Kidney (tissue), 14 donors: ENCODE measurements around the gene CCNK. TPM values are rescaled to one million over a fixed set of nuclear protein-coding genes. Genes with fewer than 3 reads are reported as not detected.

Experiments
- DNase-seq, 5 donors: peaks; one replicate each; pipeline ENCODE4 v3.0.0-alpha.2; 2013 to 2020
- FAIRE-seq: peaks from 2 replicates; lab custom pipeline; 2012; peaks lifted over from hg19 to GRCh38; lab: Jason Lieb, UNC
- H3K27ac ChIP-seq, 2 donors: one replicate each; pipeline ENCODE4 v1.7.0; 2013; ENCODE audit warnings: low read depth in 2 of 2, low read length in 2 of 2, inconsistent platforms in 1 of 2
- H3K27me3 ChIP-seq: one replicate; pipeline ENCODE4 v1.7.1; 2013; ENCODE audit warnings: low read length, inconsistent platforms; ENCODE audit not compliant: control insufficient read depth, insufficient read depth
- H3K36me3 ChIP-seq, 3 donors: one replicate each; pipeline versions ENCODE4 v1.7.0 to v1.7.1; 2013; ENCODE audit warnings: low read length in 3 of 3, control low read depth in 1 of 3, inconsistent platforms in 1 of 3; ENCODE audit not compliant: insufficient read depth in 3 of 3, control insufficient read depth in 2 of 3
- H3K4me1 ChIP-seq, 3 donors: one replicate each; pipeline versions ENCODE4 v1.7.0 to v1.7.1; 2013; ENCODE audit warnings: low read length in 3 of 3, inconsistent platforms in 1 of 3, low read depth in 1 of 3; ENCODE audit not compliant: control insufficient read depth in 2 of 3, insufficient read depth in 2 of 3
- H3K4me3 ChIP-seq, 3 donors: one replicate each; pipeline versions ENCODE4 v1.7.0 to v1.8.1; 2013; ENCODE audit warnings: low read length in 3 of 3, control low read depth in 1 of 3, inconsistent platforms in 1 of 3
- H3K9ac ChIP-seq, 3 donors: one replicate each; pipeline versions ENCODE4 v1.7.0 to v1.7.1; 2013; ENCODE audit warnings: low read length in 3 of 3, control low read depth in 1 of 3, inconsistent platforms in 1 of 3
- H3K9me3 ChIP-seq, 3 donors: one replicate each; pipeline versions ENCODE4 v1.7.0 to v1.7.1; 2013; ENCODE audit warnings: low read length in 3 of 3, control low read depth in 1 of 3, inconsistent platforms in 1 of 3; ENCODE audit not compliant: control insufficient read depth in 2 of 3, insufficient read depth in 1 of 3
- intact Hi-C: fragments of 100-400 bp; cut with DNase I; formaldehyde crosslinking; loops from one replicate; pipeline ENCODE4 v1.11.1; 2022
- polyA plus RNA-seq: library from polyadenylated mRNA; stranded (reverse); fragments of 350-450 nt; fragmentation: Illumina TruSeq; extraction: RNeasy Lipid Tissue Mini Kit (QIAGEN cat#74804); gene quantifications from one replicate; pipeline ENCODE4 v1.2.3, GENCODE V29; 2014; ENCODE audit warnings: low read depth, low replicate concordance; ENCODE audit not compliant: insufficient read depth
- total RNA-seq: library from RNA; stranded (reverse); fragmentation: NEBNext Ultra II Directional; extraction: Animal tissue kit (Norgen Biotek cat#: 25700); gene quantifications from one replicate; pipeline ENCODE4 v1.2.1, GENCODE V29; 2021
- TF ChIP-seq, protein P1 (sequence below): IDR thresholded peaks from 3 replicates; pipeline ENCODE4 v1.5.1; 2012; ENCODE audit warnings: mild to moderate bottlenecking, moderate library complexity, borderline replicate concordance; ENCODE audit not compliant: insufficient read depth; ENCODE audit errors: extremely low read depth
- donor health status: control.
- donor health status: control.
- donor health status: control.
- donor health status: control.
- donor health status: control.
- donor health status: DM: yes; HTN: yes; CAD: no.
- donor health status: Normal renal cell carcinoma (clear cell type).

The CCNK gene
- total and polyA plus RNA-seq, 2 donors from 2014 or later = 12.8 to 40.6 TPM

GRCh38 chr14:99460793-99461192 lies 20.4 kb upstream of the CCNK start:
- DNase-seq (no peak), FAIRE-seq (no peak)
- H3K4me3 ChIP-seq = no peak overlapping the region
- TF ChIP-seq, protein P1, sequence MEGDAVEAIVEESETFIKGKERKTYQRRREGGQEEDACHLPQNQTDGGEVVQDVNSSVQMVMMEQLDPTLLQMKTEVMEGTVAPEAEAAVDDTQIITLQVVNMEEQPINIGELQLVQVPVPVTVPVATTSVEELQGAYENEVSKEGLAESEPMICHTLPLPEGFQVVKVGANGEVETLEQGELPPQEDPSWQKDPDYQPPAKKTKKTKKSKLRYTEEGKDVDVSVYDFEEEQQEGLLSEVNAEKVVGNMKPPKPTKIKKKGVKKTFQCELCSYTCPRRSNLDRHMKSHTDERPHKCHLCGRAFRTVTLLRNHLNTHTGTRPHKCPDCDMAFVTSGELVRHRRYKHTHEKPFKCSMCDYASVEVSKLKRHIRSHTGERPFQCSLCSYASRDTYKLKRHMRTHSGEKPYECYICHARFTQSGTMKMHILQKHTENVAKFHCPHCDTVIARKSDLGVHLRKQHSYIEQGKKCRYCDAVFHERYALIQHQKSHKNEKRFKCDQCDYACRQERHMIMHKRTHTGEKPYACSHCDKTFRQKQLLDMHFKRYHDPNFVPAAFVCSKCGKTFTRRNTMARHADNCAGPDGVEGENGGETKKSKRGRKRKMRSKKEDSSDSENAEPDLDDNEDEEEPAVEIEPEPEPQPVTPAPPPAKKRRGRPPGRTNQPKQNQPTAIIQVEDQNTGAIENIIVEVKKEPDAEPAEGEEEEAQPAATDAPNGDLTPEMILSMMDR = no peak
- H3K4me1 ChIP-seq = peaks cover 0 to 12% (median 2%) of the 10 kb centered on the region in 3 donors
- intact Hi-C loops = no loop called here
- H3K27ac ChIP-seq = no peak overlapping the region
- no peaks in the 10 kb centered on the region for H3K27me3 ChIP-seq
- no peak overlapping the region for H3K9ac ChIP-seq
- peaks cover 10 to 60% (median 38%) of the 10 kb centered on the region in 3 donors for H3K36me3 ChIP-seq
- no peaks in the 10 kb centered on the region for H3K9me3 ChIP-seq

DNA sequence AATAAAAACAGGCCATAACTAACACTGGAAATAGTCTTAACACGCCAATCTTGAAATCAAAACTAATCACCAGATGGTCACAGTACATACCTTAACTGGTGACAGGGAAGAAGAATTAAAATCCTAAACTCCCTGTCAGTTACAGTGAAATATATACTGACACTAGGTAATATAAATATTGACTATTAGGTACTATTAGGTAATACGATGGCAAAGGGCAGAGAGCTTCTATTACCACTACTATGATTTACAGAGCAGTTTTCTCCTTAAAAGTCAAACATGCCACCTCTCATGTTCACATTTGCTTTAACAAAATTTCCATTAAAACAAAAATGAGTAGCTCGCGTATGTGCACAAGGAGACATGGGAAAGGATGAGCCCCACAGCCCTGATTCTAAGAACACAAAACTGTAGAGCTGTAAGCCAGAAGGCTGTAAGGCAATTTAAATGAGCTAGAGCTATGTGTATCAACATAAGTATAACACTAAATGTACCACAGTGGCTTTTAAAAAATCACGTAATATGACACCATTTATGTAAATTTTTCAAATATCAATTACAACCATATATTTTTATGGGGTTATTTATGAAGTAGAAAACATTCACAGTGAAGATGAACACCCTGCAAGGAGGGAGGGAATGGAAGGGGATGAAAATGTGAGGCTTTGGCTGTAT lies 19.7 kb upstream of the CCNK start:
- Histone ChIP-seq H3K4me3 (no peak overlapping the region), H3K4me1 (peaks cover 0 to 16% (median 5%) of the 10 kb centered on the region in 3 donors), H3K9ac (no peak overlapping the region), H3K27me3 (no peaks in the 10 kb centered on the region), H3K36me3 (peaks cover 10 to 53% (median 38%) of the 10 kb centered on the region in 3 donors), H3K27ac (no peak overlapping the region), H3K9me3 (no peaks in the 10 kb centered on the region)
- intact Hi-C loops = no loop called here
- FAIRE-seq (no peak), DNase-seq (no peak)
- TF ChIP-seq, protein P1 = no peak

DNA sequence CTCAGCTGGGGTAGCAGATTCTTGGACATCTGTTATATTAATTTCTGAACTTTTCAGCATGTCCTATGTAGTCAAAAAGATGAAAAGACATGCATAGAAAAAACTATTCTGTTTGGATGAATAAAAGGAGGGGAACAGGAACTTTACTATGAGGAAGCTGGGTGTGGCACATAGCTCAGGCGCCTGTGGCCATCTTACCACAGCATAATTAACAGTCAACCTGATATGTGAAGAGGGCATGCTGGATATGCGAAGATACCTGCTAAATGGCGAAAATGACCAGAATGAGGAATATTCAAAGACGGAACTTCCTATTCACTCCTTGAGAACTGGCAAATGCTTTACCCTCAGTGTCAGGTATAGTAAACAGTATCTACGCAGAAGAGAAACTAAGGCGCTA lies 19.0 kb upstream of the CCNK start:
- FAIRE-seq (no peak), DNase-seq (no peak)
- Histone ChIP-seq H3K4me3 (no peak overlapping the region), H3K27me3 (no peaks in the 10 kb centered on the region), H3K36me3 (peaks cover 9 to 48% (median 32%) of the 10 kb centered on the region in 3 donors), H3K9ac (no peak overlapping the region), H3K27ac (no peak overlapping the region), H3K9me3 (no peaks in the 10 kb centered on the region), H3K4me1 (peaks cover 0 to 20% (median 5%) of the 10 kb centered on the region in 3 donors)
- intact Hi-C loops = no loop called here
- TF ChIP-seq, protein P1 = no peak

GRCh38 chr14:99463974-99464373 lies 17.2 kb upstream of the CCNK start:
- Histone ChIP-seq H3K27ac (no peak overlapping the region), H3K9me3 (no peaks in the 10 kb centered on the region), H3K36me3 (peaks cover 3 to 38% (median 22%) of the 10 kb centered on the region in 3 donors), H3K9ac (no peak overlapping the region), H3K4me3 (no peak overlapping the region), H3K27me3 (no peaks in the 10 kb centered on the region), H3K4me1 (peaks cover 2 to 38% (median 15%) of the 10 kb centered on the region in 3 donors)
- intact Hi-C loops = no loop called here
- DNase-seq = no peak
- TF ChIP-seq, protein P1 = no peak
- FAIRE-seq = no peak
